H1 (cell line): ENCODE results near the gene CELF2. TPM values are rescaled to one million over a fixed set of nuclear protein-coding genes. Genes with fewer than 3 reads are reported as not detected.

Experiments used
- CTCF ChIA-PET: fragments of 300-600 bp; sonication (Branson Sonifier 250); formaldehyde crosslinking; loops from one replicate; lab custom pipeline; 2021; ENCODE audit not compliant: partially characterized antibody; lab: Charles Lee
- POLR2A ChIA-PET: fragments of 300-600 bp; sonication (Branson Sonifier 250); formaldehyde crosslinking; loops from one replicate; lab custom pipeline; 2021; ENCODE audit warnings: inconsistent platforms; ENCODE audit not compliant: partially characterized antibody; lab: Charles Lee
- DNase-seq, 2 experiments: peaks; one replicate each; pipeline versions ENCODE4 v3.0.0 to v3.0.0-alpha.2; 2010 to 2022; ENCODE audit warnings: low spot score in 2 of 2, low read depth in 1 of 2, mixed read lengths in 1 of 2
- FAIRE-seq: peaks from 2 replicates; lab custom pipeline; 2011; peaks lifted over from hg19 to GRCh38; lab: Jason Lieb, UNC
- H2AFZ ChIP-seq: 2 replicates; pipeline ENCODE4 v1.8.1; 2012; ENCODE audit warnings: low read length, inconsistent platforms
- H2AK5ac ChIP-seq: 2 replicates; pipeline ENCODE4 v1.6.1; 2013; ENCODE audit warnings: low read depth, low read length
- H2BK120ac ChIP-seq: replicated peaks from 2 replicates; pipeline ENCODE3; 2013; ENCODE audit warnings: low read depth, low read length, inconsistent platforms
- H2BK12ac ChIP-seq: 2 replicates; pipeline ENCODE4 v1.6.1; 2013; ENCODE audit warnings: low read depth, low read length
- H2BK15ac ChIP-seq: 2 replicates; pipeline ENCODE4 v1.6.1; 2013; ENCODE audit warnings: low read length
- H2BK20ac ChIP-seq: 2 replicates; pipeline ENCODE4 v1.6.1; 2013; ENCODE audit warnings: low read length
- H2BK5ac ChIP-seq: 2 replicates; pipeline ENCODE4 v1.6.1; 2013; ENCODE audit warnings: low read depth, low read length
- H3K14ac ChIP-seq: 2 replicates; pipeline ENCODE4 v1.6.1; 2013; ENCODE audit warnings: inconsistent platforms; ENCODE audit not compliant: insufficient read length
- H3K18ac ChIP-seq: 2 replicates; pipeline ENCODE4 v1.6.1; 2013; ENCODE audit warnings: low read length; ENCODE audit errors: extremely low read depth
- H3K23ac ChIP-seq: 2 replicates; pipeline ENCODE4 v1.6.1; 2013; ENCODE audit warnings: inconsistent platforms; ENCODE audit not compliant: insufficient read length
- H3K23me2 ChIP-seq: 2 replicates; pipeline ENCODE4 v1.6.1; 2013; ENCODE audit warnings: low read depth, low read length
- H3K27ac ChIP-seq: 2 replicates; pipeline ENCODE4 v1.6.1; 2011; ENCODE audit warnings: low read depth, low read length, inconsistent platforms
- H3K27me3 ChIP-seq, 4 experiments: replicated peaks in 1 of 4; 1 replicate in 1 of 4; 2 replicates in 3 of 4; pipeline versions ENCODE4 v1.6.1 to v1.8.1; 2011 to 2013; ENCODE audit warnings: low read length in 3 of 4, mild to moderate bottlenecking in 3 of 4, inconsistent platforms in 2 of 4, mixed read lengths in 2 of 4, moderate library complexity in 1 of 4; ENCODE audit not compliant: control insufficient read depth in 3 of 4, insufficient read depth in 3 of 4; ENCODE audit errors: extremely low read depth in 1 of 4
- H3K36me3 ChIP-seq, 4 experiments: 2 replicates each; pipeline versions ENCODE4 v1.6.1 to v1.8.1; 2011 to 2013; ENCODE audit warnings: mild to moderate bottlenecking in 4 of 4, low read length in 3 of 4, moderate library complexity in 2 of 4, control low read depth in 1 of 4, inconsistent platforms in 1 of 4; ENCODE audit not compliant: insufficient read depth in 4 of 4, control insufficient read depth in 2 of 4
- H3K4ac ChIP-seq: replicated peaks from 2 replicates; pipeline ENCODE3; 2013; ENCODE audit warnings: low read length, low read depth, mixed read lengths, inconsistent platforms; ENCODE audit not compliant: insufficient read length
- H3K4me1 ChIP-seq, 4 experiments: replicated peaks in 1 of 4; 1 replicate in 1 of 4; 2 replicates in 3 of 4; pipeline versions ENCODE4 v1.6.1 to v1.8.1; 2011 to 2013; ENCODE audit warnings: low read length in 3 of 4, inconsistent platforms in 2 of 4, mixed read lengths in 1 of 4; ENCODE audit not compliant: insufficient read depth in 4 of 4, control insufficient read depth in 3 of 4
- H3K4me2 ChIP-seq, 2 experiments: 2 replicates each; pipeline versions ENCODE4 v1.6.1 to v1.8.1; 2011 to 2013; ENCODE audit warnings: low read depth in 2 of 2, low read length in 2 of 2, control low read depth in 1 of 2, inconsistent platforms in 1 of 2, mild to moderate bottlenecking in 1 of 2; ENCODE audit not compliant: insufficient read depth in 1 of 2
- H3K4me3 ChIP-seq, 4 experiments: fragments of 200-600, 300-600 bp in 1 of 4; sonication (generic), shearing (Covaris generic), sonication (Bioruptor Twin) in 1 of 4; 2 replicates each; pipeline versions ENCODE4 v1.5.1 to v1.8.1; 2011 to 2016; ENCODE audit warnings: low read length in 4 of 4, low read depth in 3 of 4, control low read depth in 2 of 4, inconsistent platforms in 2 of 4, mild to moderate bottlenecking in 2 of 4, mixed read lengths in 1 of 4, moderate library complexity in 1 of 4; ENCODE audit not compliant: insufficient read depth in 2 of 4; ENCODE audit errors: extremely low read depth in 1 of 4
- H3K56ac ChIP-seq: replicated peaks from 2 replicates; pipeline ENCODE3; 2013; ENCODE audit warnings: low read depth, mild to moderate bottlenecking, mixed read lengths, low read length, inconsistent platforms; ENCODE audit not compliant: insufficient read length
- H3K79me1 ChIP-seq: 2 replicates; pipeline ENCODE4 v1.6.1; 2013; ENCODE audit warnings: low read depth, low read length, control low read depth
- H3K79me2 ChIP-seq, 2 experiments: 2 replicates each; pipeline versions ENCODE4 v1.6.1 to v1.8.1; 2012 to 2013; ENCODE audit warnings: low read length in 2 of 2, mild to moderate bottlenecking in 2 of 2, inconsistent platforms in 1 of 2; ENCODE audit not compliant: insufficient read depth in 2 of 2, control insufficient read depth in 1 of 2
- H3K9ac ChIP-seq, 4 experiments: replicated peaks in 1 of 4; 1 replicate in 1 of 4; 2 replicates in 3 of 4; pipeline versions ENCODE4 v1.6.1 to v1.8.1; 2011 to 2013; ENCODE audit warnings: low read depth in 3 of 4, low read length in 3 of 4, control low read depth in 2 of 4, mild to moderate bottlenecking in 2 of 4, moderate library complexity in 2 of 4, inconsistent platforms in 1 of 4; ENCODE audit errors: extremely low read depth in 1 of 4
- H3K9me3 ChIP-seq, 2 experiments: 2 replicates each; pipeline versions ENCODE4 v1.6.1 to v1.8.1; 2012 to 2013; ENCODE audit warnings: mild to moderate bottlenecking in 2 of 2, moderate library complexity in 2 of 2, control low read depth in 1 of 2, inconsistent platforms in 1 of 2, low read depth in 1 of 2, low read length in 1 of 2, mixed read lengths in 1 of 2; ENCODE audit not compliant: insufficient read depth in 2 of 2
- H4K20me1 ChIP-seq, 2 experiments: replicated peaks in 1 of 2; 2 replicates each; pipeline versions ENCODE3 to v1.8.1; 2011 to 2013; ENCODE audit warnings: inconsistent platforms in 2 of 2, low read length in 2 of 2, mild to moderate bottlenecking in 1 of 2; ENCODE audit not compliant: insufficient read depth in 2 of 2, control insufficient read depth in 1 of 2
- H4K5ac ChIP-seq: 2 replicates; pipeline ENCODE4 v1.6.1; 2013; ENCODE audit warnings: low read length, low read depth, mixed read lengths, inconsistent platforms; ENCODE audit not compliant: insufficient read length
- H4K8ac ChIP-seq: 2 replicates; pipeline ENCODE4 v1.8.0; 2013; ENCODE audit warnings: mild to moderate bottlenecking, moderate library complexity, low read length, inconsistent platforms; ENCODE audit not compliant: insufficient read depth; ENCODE audit errors: extremely low read depth
- H4K91ac ChIP-seq: replicated peaks from 2 replicates; pipeline ENCODE3; 2013; ENCODE audit warnings: low read length, mixed read lengths, inconsistent platforms; ENCODE audit not compliant: insufficient read length
- BCL11A ChIP-seq, 2 experiments: IDR thresholded peaks; one replicate each; pipeline ENCODE4 v1.6.1; 2011; ENCODE audit warnings: low read depth in 2 of 2, low read length in 2 of 2, mild to moderate bottlenecking in 2 of 2
- GTF2F1 ChIP-seq: IDR thresholded peaks from 2 replicates; pipeline ENCODE4 v1.6.1; 2012; ENCODE audit warnings: low read depth, low read length, improper control_type of control experiment, borderline replicate concordance
- HDAC2 ChIP-seq, 2 experiments: fragments of 300-600 bp in 1 of 2; sonication (generic) in 1 of 2; IDR thresholded peaks; 2 replicates each; pipeline ENCODE4 v1.6.1; 2011 to 2012; ENCODE audit warnings: low read depth in 2 of 2, low read length in 2 of 2, mild to moderate bottlenecking in 2 of 2, moderate library complexity in 2 of 2, borderline replicate concordance in 1 of 2, inconsistent platforms in 1 of 2
- JUND ChIP-seq: IDR thresholded peaks from 2 replicates; pipeline ENCODE4 v1.6.1; 2011; ENCODE audit warnings: mild to moderate bottlenecking, improper control_type of control experiment, low read length
- NANOG ChIP-seq: IDR thresholded peaks from 2 replicates; pipeline ENCODE4 v1.6.1; 2011; ENCODE audit warnings: low read length, low read depth, mild to moderate bottlenecking, inconsistent platforms; ENCODE audit not compliant: insufficient read depth, poor library complexity, severe bottlenecking
- RNF2 ChIP-seq: fragments of 200-900, 300-1000 bp; sonication (generic); IDR thresholded peaks from 2 replicates; pipeline ENCODE4 v1.7.1; 2016; ENCODE audit warnings: borderline replicate concordance, low read depth, mild to moderate bottlenecking, antibody characterized with exemption, low read length; ENCODE audit not compliant: poor library complexity, severe bottlenecking; ENCODE audit errors: missing control alignments
- WGBS, 2 experiments: shearing (Covaris generic) in 1 of 2; methylation state at CpG; one replicate each; pipeline versions ENCODE4 v1.1.6 to v1.1.7; 2013 to 2015; ENCODE audit warnings: low lambda C conversion rate in 2 of 2, mixed read lengths in 2 of 2, inconsistent platforms in 1 of 2, low coverage in 1 of 2, missing lambda C conversion rate in 1 of 2; ENCODE audit not compliant: insufficient replicate concordance in 2 of 2, insufficient coverage in 1 of 2, insufficient read length in 1 of 2; ENCODE audit errors: extremely low coverage in 1 of 2, missing lambda C conversion rate in 1 of 2; 5-methylcytosine and 5-hydroxymethylcytosine counted together
- polyA plus RNA-seq, 7 experiments: library from polyadenylated mRNA; depleted of rRNA in 3 of 7; stranded (reverse) in 5 of 7; unstranded in 2 of 7; fragments of >200 nt in 5 of 7; fragments of 200-250 nt in 2 of 7; gene quantifications; 1 replicate in 5 of 7; 2 replicates in 1 of 7; 4 replicates in 1 of 7; pipeline versions ENCODE4 v1.2.1 to v1.2.3, GENCODE V29; 2011 to 2013; ENCODE audit warnings: missing spikeins in 2 of 7, mixed read lengths in 2 of 7
- total RNA-seq: library from RNA; stranded (reverse); fragmentation: NEBNext Ultra II Directional; extraction: Animal tissue kit (Norgen Biotek cat#: 25700); gene quantifications from 2 replicates; pipeline ENCODE4 v1.2.1, GENCODE V29; 2021
- TF ChIP-seq, protein P1 (sequence below): IDR thresholded peaks from 2 replicates; pipeline ENCODE4 v1.6.1; 2012; ENCODE audit warnings: inconsistent platforms

Gene CELF2
- total and polyA plus RNA-seq, 2 of the 8 experiments (the other 6 are each of a cell fraction or from before 2014, with no cell fraction given) = 18.3 to 22.7 TPM

DNA sequence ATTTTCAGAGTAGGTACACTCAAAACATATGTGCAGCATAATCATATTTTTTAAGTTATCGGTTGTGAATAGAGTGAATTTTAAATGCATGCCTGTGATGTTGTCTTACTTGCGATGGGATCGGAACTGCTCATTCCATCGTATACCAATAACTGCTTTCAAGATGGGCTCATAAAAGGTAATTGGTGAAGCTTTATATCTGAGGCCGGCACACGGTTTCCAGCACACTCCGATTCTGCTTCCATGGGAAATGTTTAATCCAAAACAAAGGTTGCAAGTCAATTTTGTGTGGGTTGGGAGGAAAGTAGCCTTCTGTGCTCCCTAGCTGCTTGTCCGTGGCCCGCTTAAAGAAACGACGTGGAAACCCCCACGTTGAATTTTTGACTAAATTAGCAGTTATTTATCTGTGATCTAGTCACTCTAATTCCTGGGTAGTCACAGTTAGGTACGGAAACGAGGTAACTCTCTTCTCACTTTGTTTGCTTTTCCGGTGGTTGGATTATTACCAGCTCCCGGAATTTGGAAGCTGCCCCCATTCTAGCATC is 10.1 kb upstream of the CELF2 start:
- WGBS, 2 experiments = 93% methylated on average over 16 of the region's 16 CpGs; no CpG with 5 or more reads in 1 of the 2 experiments
- no peak overlapping the region for H3K4me3 ChIP-seq
- CTCF ChIA-PET = interaction anchor here (1.8 kb wide), 1 partner anchor 7 kb away, joined by 4 read pairs; no protein-coding TSS in a partner anchor

More for the DNA sequence above, 10.1 kb upstream of the CELF2 start:
- H3K36me3 ChIP-seq = no peaks in the 10 kb centered on the region
- no peak overlapping the region for H3K4ac ChIP-seq
- H4K8ac ChIP-seq = no peak overlapping the region
- no peak overlapping the region for H3K23ac ChIP-seq
- H3K9me3 ChIP-seq = no peaks in the 10 kb centered on the region; a peak in 1 of 4 replicates
- H2BK12ac ChIP-seq = no peak overlapping the region
- H3K27ac ChIP-seq = no peak overlapping the region
- H2AK5ac ChIP-seq = no peak overlapping the region
- H3K79me1 ChIP-seq = no peaks in the 10 kb centered on the region
- H4K91ac ChIP-seq = no peak overlapping the region
- H3K14ac ChIP-seq = no peak overlapping the region
- no peaks in the 10 kb centered on the region for H3K27me3 ChIP-seq
- TF ChIP-seq, protein P1, sequence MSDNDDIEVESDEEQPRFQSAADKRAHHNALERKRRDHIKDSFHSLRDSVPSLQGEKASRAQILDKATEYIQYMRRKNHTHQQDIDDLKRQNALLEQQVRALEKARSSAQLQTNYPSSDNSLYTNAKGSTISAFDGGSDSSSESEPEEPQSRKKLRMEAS = no peak
- no peak for TF ChIP-seq HDAC2 (IDR thresholded peaks at IDR 0.05; ENCODE audit: borderline replicate concordance in 1 of 2, low read depth in 2 of 2, low read length in 2 of 2)
- TF ChIP-seq GTF2F1 = no peak
- no peak for TF ChIP-seq JUND
- no peak for TF ChIP-seq BCL11A (IDR thresholded peaks at IDR 0.05; ENCODE audit: low read depth in 2 of 2, low read length in 2 of 2)
- TF ChIP-seq NANOG = no peak
- TF ChIP-seq RNF2 = no peak
- TF ChIP-seq, all 59 proteins: peak for 0
- H2BK5ac ChIP-seq = no peak overlapping the region
- DNase-seq (no peak), FAIRE-seq (no peak)
- H3K79me2 ChIP-seq = no peaks in the 10 kb centered on the region
- no peak overlapping the region for H4K5ac ChIP-seq
- H3K18ac ChIP-seq = no peak overlapping the region
- no peak overlapping the region for H2AFZ ChIP-seq
- H3K9ac ChIP-seq = no peak overlapping the region
- H2BK15ac ChIP-seq = no peak overlapping the region
- H2BK20ac ChIP-seq = no peak overlapping the region
- no peak overlapping the region for H2BK120ac ChIP-seq
- H3K4me2 ChIP-seq = no peak overlapping the region
- H3K23me2 ChIP-seq = no peaks in the 10 kb centered on the region
- POLR2A ChIA-PET = no interaction called here
- no peaks in the 10 kb centered on the region for H4K20me1 ChIP-seq
- H3K4me1 ChIP-seq = peaks cover 0 to under 1% (median 0%) of the 10 kb centered on the region in 4 experiments; a peak in 1 of 7 replicates
- no peak overlapping the region for H3K56ac ChIP-seq
